ENCODE data around the gene MAGI2. TPM values are rescaled to one million over a fixed set of nuclear protein-coding genes. Genes with fewer than 3 reads are reported as not detected.

The MAGI2 gene
- total RNA-seq, 1 experiment from 2014 or later: 0.07 TPM

- ChIA-PET POLR2A (no interaction called here), CTCF (interaction anchor here (0.5 to 2.1 kb wide), 15 partner anchors 9 to 1155 kb away, joined by 3 to 8 read pairs (median 3); no protein-coding TSS in a partner anchor)
- DNase-seq (ENCODE audit: unreplicated experiment): peak; percentile 49
- Mint-ChIP-seq H3K27me3 (ENCODE audit: insufficient read depth, unreplicated experiment) (peaks cover 70% of the 10 kb centered on the region), H3K9me3 (ENCODE audit: unreplicated experiment) (no peaks in the 10 kb centered on the region), H3K4me1 (ENCODE audit: insufficient read depth, unreplicated experiment) (no peaks in the 10 kb centered on the region), H3K36me3 (ENCODE audit: insufficient read depth, unreplicated experiment) (no peaks in the 10 kb centered on the region), H3K4me3 (ENCODE audit: unreplicated experiment) (no peak overlapping the region), H3K27ac (ENCODE audit: low read depth, unreplicated experiment) (no peak overlapping the region)
- BruUV-seq (replicated peaks): no TSS peak
- peak; percentile 56 for TF ChIP-seq CTCF (IDR thresholded peaks at IDR 0.05; ENCODE audit: unreplicated experiment)
- intact Hi-C loops (cut with micrococcal nuclease): loop anchor here (2.0 to 10.0 kb wide), 4 partner anchors 590 to 1235 kb away; no protein-coding TSS in a partner anchor
These were observed 276.5 kb downstream of the MAGI2 start for GRCh38 chr7:79176859-79177477.

GRCh38 chr7:79175374-79175773 lies 278.1 kb downstream of the MAGI2 start:
- DNase-seq (ENCODE audit: unreplicated experiment): no peak
- no peak overlapping the region for H3K4me3 Mint-ChIP-seq (ENCODE audit: unreplicated experiment)
- H3K4me1 Mint-ChIP-seq (ENCODE audit: insufficient read depth, unreplicated experiment): no peaks in the 10 kb centered on the region
- no TSS peak for BruUV-seq (replicated peaks)
- H3K9me3 Mint-ChIP-seq (ENCODE audit: unreplicated experiment): no peaks in the 10 kb centered on the region
- peaks cover 54% of the 10 kb centered on the region for H3K27me3 Mint-ChIP-seq (ENCODE audit: insufficient read depth, unreplicated experiment)
- intact Hi-C loops (cut with micrococcal nuclease): loop anchor here (5.0 to 10.0 kb wide), 2 partner anchors 1151 to 1233 kb away; no protein-coding TSS in a partner anchor
- no peak for TF ChIP-seq CTCF (IDR thresholded peaks at IDR 0.05; ENCODE audit: unreplicated experiment)
- no peak overlapping the region for H3K27ac Mint-ChIP-seq (ENCODE audit: low read depth, unreplicated experiment)
- ChIA-PET CTCF (interaction anchor here (0.6 to 1.3 kb wide), 3 partner anchors 590 to 1720 kb away, joined by 3 to 5 read pairs (median 3); no protein-coding TSS in a partner anchor), POLR2A (no interaction called here)
- H3K36me3 Mint-ChIP-seq (ENCODE audit: insufficient read depth, unreplicated experiment): no peaks in the 10 kb centered on the region

DNA sequence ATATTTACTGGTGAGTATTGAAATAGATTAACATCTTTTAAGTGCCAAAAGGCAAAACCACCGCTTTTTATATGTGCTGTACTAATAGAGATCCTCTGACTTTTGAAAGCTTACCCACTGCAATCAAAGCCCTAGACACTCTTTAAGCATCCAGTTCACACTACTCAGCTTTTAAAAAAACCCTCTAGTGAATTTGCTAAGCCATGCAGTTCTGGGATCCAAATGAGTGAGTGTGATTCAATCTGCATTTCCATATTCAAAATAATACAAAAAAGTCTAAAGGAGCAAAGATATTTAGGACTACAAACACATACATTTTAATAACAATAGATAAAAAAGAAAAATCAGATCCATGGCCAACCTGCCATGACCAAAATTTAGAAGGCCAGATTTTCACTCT lies 288.2 kb downstream of the MAGI2 start:
- intact Hi-C loops (cut with micrococcal nuclease): loop anchor here (10.0 kb wide), 1 partner anchor 210 kb away; no protein-coding TSS in a partner anchor
- BruUV-seq (replicated peaks): no TSS peak
- H3K27ac Mint-ChIP-seq (ENCODE audit: low read depth, unreplicated experiment): no peak overlapping the region
- H3K9me3 Mint-ChIP-seq (ENCODE audit: unreplicated experiment): no peaks in the 10 kb centered on the region
- no peak for DNase-seq (ENCODE audit: unreplicated experiment)
- ChIA-PET POLR2A (no interaction called here), CTCF (interaction anchor here (0.6 to 2.2 kb wide), 2 partner anchors 12 to 18 kb away, joined by 4 to 6 read pairs; no protein-coding TSS in a partner anchor)
- H3K4me3 Mint-ChIP-seq (ENCODE audit: unreplicated experiment): no peak overlapping the region
- H3K27me3 Mint-ChIP-seq (ENCODE audit: insufficient read depth, unreplicated experiment): peaks cover 61% of the 10 kb centered on the region
- no peaks in the 10 kb centered on the region for H3K36me3 Mint-ChIP-seq (ENCODE audit: insufficient read depth, unreplicated experiment)
- no peaks in the 10 kb centered on the region for H3K4me1 Mint-ChIP-seq (ENCODE audit: insufficient read depth, unreplicated experiment)
- TF ChIP-seq CTCF (IDR thresholded peaks at IDR 0.05; ENCODE audit: unreplicated experiment): no peak

GRCh38 chr7:79159040-79159664 lies 294.3 kb downstream of the MAGI2 start:
- CTCF ChIA-PET: interaction anchor here (0.6 kb wide), 1 partner anchor 1082 kb away, joined by 4 read pairs; no protein-coding TSS in a partner anchor
- intact Hi-C loops (cut with micrococcal nuclease): no loop called here
- no peaks in the 10 kb centered on the region for H3K9me3 Mint-ChIP-seq (ENCODE audit: unreplicated experiment)
- no peaks in the 10 kb centered on the region for H3K36me3 Mint-ChIP-seq (ENCODE audit: insufficient read depth, unreplicated experiment)
- TF ChIP-seq CTCF (IDR thresholded peaks at IDR 0.05; ENCODE audit: unreplicated experiment): no peak
- peaks cover under 1% of the 10 kb centered on the region for H3K27me3 Mint-ChIP-seq (ENCODE audit: insufficient read depth, unreplicated experiment)
- POLR2A ChIA-PET: no interaction called here
- no peak overlapping the region for H3K27ac Mint-ChIP-seq (ENCODE audit: low read depth, unreplicated experiment)
- no peak for DNase-seq (ENCODE audit: unreplicated experiment)
- no TSS peak for BruUV-seq (replicated peaks)
- no peaks in the 10 kb centered on the region for H3K4me1 Mint-ChIP-seq (ENCODE audit: insufficient read depth, unreplicated experiment)
- H3K4me3 Mint-ChIP-seq (ENCODE audit: unreplicated experiment): no peak overlapping the region

Measured in MCF 10A (cell line).